GM23338 (cell line): ENCODE data around the gene TOR2A. TPM values are rescaled to one million over a fixed set of nuclear protein-coding genes. Genes with fewer than 3 reads are reported as not detected.
"Not testable (repeated sequence)": the region's sequence is repeated elsewhere in the genome, so short reads cannot be mapped to it uniquely, and the experiment has no call there.

Source experiments
- ATAC-seq: fragments of 200-7000 bp; cut with Tn5 transposase; 3 replicates; pipeline ENCODE4 v1.9.1; 2020
- DNase-seq: peaks from one replicate; pipeline ENCODE4 v3.0.0-alpha.2; 2015; ENCODE audit warnings: low spot score
- H2AFZ ChIP-seq: fragments of 200-600 bp; sonication (generic); 2 replicates; pipeline ENCODE4 v1.8.0; 2016; ENCODE audit warnings: antibody characterized with exemption, mild to moderate bottlenecking, moderate library complexity
- H3F3A ChIP-seq: fragments of 200-600 bp; sonication (generic); replicated peaks from 2 replicates; pipeline ENCODE4 v1.8.0; 2017; ENCODE audit warnings: antibody characterized with exemption, mixed run types, low read depth
- H3K27ac ChIP-seq: fragments of 200-600 bp; sonication (generic); 2 replicates; pipeline ENCODE4 v1.6.1; 2016; ENCODE audit warnings: low read depth
- H3K27me3 ChIP-seq: fragments of 200-600 bp; sonication (generic); 2 replicates; pipeline ENCODE4 v1.8.0; 2016; ENCODE audit warnings: mild to moderate bottlenecking, mixed run types, moderate library complexity; ENCODE audit not compliant: insufficient read depth
- H3K36me3 ChIP-seq: fragments of 200-600 bp; sonication (generic); 2 replicates; pipeline ENCODE4 v1.8.0; 2016; ENCODE audit warnings: mild to moderate bottlenecking; ENCODE audit not compliant: insufficient read depth
- H3K4me1 ChIP-seq: fragments of 200-600 bp; sonication (generic); 2 replicates; pipeline ENCODE4 v1.8.0; 2016; ENCODE audit warnings: mild to moderate bottlenecking, moderate library complexity; ENCODE audit not compliant: insufficient read depth
- H3K4me2 ChIP-seq: fragments of 200-600 bp; sonication (generic); 2 replicates; pipeline ENCODE4 v1.7.1; 2017; ENCODE audit warnings: mixed run types
- H3K4me3 ChIP-seq: fragments of 200-600 bp; sonication (generic); 2 replicates; pipeline ENCODE4 v1.6.1; 2016; ENCODE audit warnings: mixed run types
- H3K79me2 ChIP-seq: fragments of 200-600 bp; sonication (generic); replicated peaks from 2 replicates; pipeline ENCODE4 v1.8.0; 2017; ENCODE audit warnings: mild to moderate bottlenecking; ENCODE audit not compliant: insufficient read depth
- H3K9me2 ChIP-seq: fragments of 200-600 bp; sonication (generic); 2 replicates; pipeline ENCODE4 v1.8.0; 2017; ENCODE audit not compliant: insufficient read depth
- H4K20me1 ChIP-seq: fragments of 200-600 bp; sonication (generic); replicated peaks from 2 replicates; pipeline ENCODE4 v1.8.0; 2017; ENCODE audit warnings: mild to moderate bottlenecking; ENCODE audit not compliant: insufficient read depth
- H3K27ac Mint-ChIP-seq: 2 replicates; pipeline ENCODE4 v1.8.0; 2020; ENCODE audit warnings: inconsistent platforms, mild to moderate bottlenecking, moderate library complexity, mixed read lengths
- H3K27me3 Mint-ChIP-seq: 3 replicates; pipeline ENCODE4 v1.8.0; 2022; ENCODE audit warnings: low read depth, mild to moderate bottlenecking, moderate library complexity, mixed read lengths, inconsistent platforms; ENCODE audit not compliant: insufficient read depth, poor library complexity
- H3K36me3 Mint-ChIP-seq: 3 replicates; pipeline ENCODE4 v1.8.0; 2021; ENCODE audit warnings: low read depth, mild to moderate bottlenecking, inconsistent platforms, moderate library complexity, mixed read lengths
- H3K4me1 Mint-ChIP-seq: 3 replicates; pipeline ENCODE4 v1.8.0; 2020; ENCODE audit warnings: mild to moderate bottlenecking, inconsistent platforms, mixed read lengths
- H3K4me3 Mint-ChIP-seq: 3 replicates; pipeline ENCODE4 v1.8.0; 2021; ENCODE audit warnings: moderate library complexity, mild to moderate bottlenecking, inconsistent platforms, mixed read lengths
- H3K9me3 Mint-ChIP-seq: 3 replicates; pipeline ENCODE4 v1.8.0; 2020; ENCODE audit warnings: moderate library complexity, mild to moderate bottlenecking, inconsistent platforms, mixed read lengths
- CREB1 ChIP-seq: fragments of 250-450 bp; sonication (Bioruptor Pico); IDR thresholded peaks from 2 replicates; pipeline ENCODE4 v1.5.0; 2020; ENCODE audit warnings: low read depth, mild to moderate bottlenecking, moderate library complexity
- NANOG ChIP-seq: IDR thresholded peaks from 2 replicates; pipeline ENCODE4 v1.6.1; 2016; ENCODE audit warnings: antibody characterized with exemption, borderline replicate concordance
- POLR2AphosphoS5 ChIP-seq: IDR thresholded peaks from 2 replicates; pipeline ENCODE4 v1.6.1; 2016; ENCODE audit warnings: antibody characterized with exemption, low read depth
- STAT1 ChIP-seq: IDR thresholded peaks from one replicate; pipeline ENCODE4 v1.6.1; 2016; ENCODE audit warnings: antibody characterized with exemption; ENCODE audit not compliant: unreplicated experiment
- ZNF462 ChIP-seq: fragments of 250-450 bp; sonication (Bioruptor Pico); IDR thresholded peaks from 2 replicates; pipeline ENCODE4 v1.5.0; 2020; ENCODE audit warnings: mild to moderate bottlenecking, moderate library complexity
- polyA plus RNA-seq: library from polyadenylated mRNA; unstranded; fragments of >200 nt; fragmentation: Nextera tagmentation; extraction: Ambion mirVana; gene quantifications from 2 replicates; pipeline ENCODE4 v1.2.1, GENCODE V29; 2016
- total RNA-seq: library from RNA; depleted of rRNA; stranded (reverse); fragments of >200 nt; shearing (Covaris generic); gene quantifications from 2 replicates; pipeline ENCODE4 v1.2.3, GENCODE V29; 2014

TOR2A gene
- total and polyA plus RNA-seq, 2 experiments from 2014 or later, result 14.4 to 23.5 TPM

- TF ChIP-seq ZNF462 (CRISPR knock-in tag) (no peak), POLR2AphosphoS5 (no peak), STAT1 (no peak), NANOG (no peak), CREB1 (CRISPR knock-in tag) (no peak)
Observed at GRCh38 chr9:127781806-127782205, 46.7 kb upstream of the TOR2A start (continued).

GRCh38 chr9:127780909-127781308 is 45.8 kb upstream of the TOR2A start:
- H2AFZ ChIP-seq, H3K9me3 Mint-ChIP-seq, H3K4me3 ChIP-seq, H3K36me3 Mint-ChIP-seq, H3K4me1 ChIP-seq, H3K36me3 ChIP-seq, DNase-seq, H3K4me3 Mint-ChIP-seq, H3K27ac ChIP-seq, H3K27ac Mint-ChIP-seq, H3K27me3 ChIP-seq, H3K9me2 ChIP-seq, H4K20me1 ChIP-seq, ATAC-seq, H3K4me2 ChIP-seq, H3K79me2 ChIP-seq: not testable (repeated sequence)
- H3F3A ChIP-seq, result 0 out of 2 replicates have a peak, but pooled peaks cover 16% of the 10 kb centered on the region
- H3K27me3 Mint-ChIP-seq, result peaks cover 12% of the 10 kb centered on the region
- peaks cover 29% of the 10 kb centered on the region for H3K4me1 Mint-ChIP-seq
